A549 (cell line): ENCODE measurements around the gene NUP188.

Experiments used
- HOXA7 ChIP-seq: fragments of 250-450 bp; sonication (Bioruptor Pico); IDR thresholded peaks from 2 replicates; pipeline ENCODE4 v1.5.0; 2020; ENCODE audit warnings: mild to moderate bottlenecking, moderate library complexity
- NR3C1 ChIP-seq: fragments of >200 bp; sonication (Bioruptor Twin); formaldehyde crosslinking; IDR thresholded peaks from 3 replicates; pipeline ENCODE4 v1.6.1; 2017
- PHF8 ChIP-seq: fragments of 200-600 bp; sonication (generic); IDR thresholded peaks from 2 replicates; pipeline ENCODE4 v1.6.1; 2016; ENCODE audit warnings: low read depth, mild to moderate bottlenecking, antibody characterized with exemption, moderate library complexity, borderline replicate concordance
- POLR2A ChIP-seq: IDR thresholded peaks from 2 replicates; pipeline ENCODE4 v1.6.1; 2012; ENCODE audit warnings: mild to moderate bottlenecking, low read length
- RAD21 ChIP-seq, 2 experiments: fragments of >200 bp in 1 of 2; sonication (Bioruptor Twin) in 1 of 2; formaldehyde crosslinking in 1 of 2; IDR thresholded peaks in 1 of 2; conservative IDR thresholded peaks in 1 of 2; 2 replicates in 1 of 2; 3 replicates in 1 of 2; pipeline ENCODE4 v1.6.1; 2012 to 2018; ENCODE audit warnings: inconsistent platforms in 1 of 2
- RARB ChIP-seq: fragments of 250-450 bp; sonication (Bioruptor Pico); IDR thresholded peaks from 2 replicates; pipeline ENCODE4 v1.8.0; 2021; ENCODE audit warnings: mild to moderate bottlenecking, moderate library complexity
- RCOR1 ChIP-seq: fragments of 150-350 bp; IDR thresholded peaks from 2 replicates; pipeline ENCODE4 v1.6.1; 2014; ENCODE audit warnings: antibody characterized with exemption, low read length, low read depth
- RFX5 ChIP-seq: fragments of 450-650 bp; IDR thresholded peaks from 2 replicates; pipeline ENCODE4 v1.7.1; 2014; ENCODE audit warnings: antibody characterized with exemption, mild to moderate bottlenecking, moderate library complexity
- USF2 ChIP-seq: fragments of 450-650 bp; IDR thresholded peaks from 2 replicates; pipeline ENCODE4 v1.6.1; 2014; ENCODE audit warnings: antibody characterized with exemption
- TF ChIP-seq, protein P1 (sequence below): fragments of >200 bp; sonication (Bioruptor Twin); formaldehyde crosslinking; IDR thresholded peaks from 3 replicates; pipeline ENCODE4 v1.5.1; 2016

DNA sequence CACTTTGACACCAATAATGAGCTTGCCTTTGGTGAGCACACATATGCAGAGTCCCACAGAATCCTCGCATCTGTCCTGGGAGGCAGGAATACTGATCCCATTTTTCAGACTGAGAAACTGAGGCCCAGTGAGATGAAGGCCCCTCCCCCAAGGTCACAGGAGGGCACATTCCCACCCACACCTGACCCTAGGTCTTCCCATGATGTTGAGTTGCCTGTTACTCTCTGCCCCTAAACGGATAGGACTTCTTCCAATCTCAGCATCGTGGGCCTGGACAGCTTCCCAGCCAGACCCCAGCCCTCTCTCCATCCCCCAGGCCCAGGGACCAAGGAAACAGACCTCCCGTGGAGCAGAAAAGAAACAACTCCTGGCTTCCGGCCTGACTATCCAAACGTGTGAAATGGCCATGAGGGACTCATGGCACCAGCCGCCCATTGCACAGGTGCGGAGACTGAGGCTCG lies 79.8 kb downstream of the NUP188 start:
- TF ChIP-seq HOXA7 (CRISPR knock-in tag) (no peak), USF2 (no peak), RFX5 (no peak), POLR2A (no peak), RARB (CRISPR knock-in tag) (no peak), NR3C1 (no peak), PHF8 (no peak), RAD21 (conservative IDR thresholded peaks at IDR 0.05 in 1 of 2, IDR thresholded peaks at IDR 0.05 in 1 of 2) (no peak), RCOR1 (no peak)
- TF ChIP-seq, protein P1, sequence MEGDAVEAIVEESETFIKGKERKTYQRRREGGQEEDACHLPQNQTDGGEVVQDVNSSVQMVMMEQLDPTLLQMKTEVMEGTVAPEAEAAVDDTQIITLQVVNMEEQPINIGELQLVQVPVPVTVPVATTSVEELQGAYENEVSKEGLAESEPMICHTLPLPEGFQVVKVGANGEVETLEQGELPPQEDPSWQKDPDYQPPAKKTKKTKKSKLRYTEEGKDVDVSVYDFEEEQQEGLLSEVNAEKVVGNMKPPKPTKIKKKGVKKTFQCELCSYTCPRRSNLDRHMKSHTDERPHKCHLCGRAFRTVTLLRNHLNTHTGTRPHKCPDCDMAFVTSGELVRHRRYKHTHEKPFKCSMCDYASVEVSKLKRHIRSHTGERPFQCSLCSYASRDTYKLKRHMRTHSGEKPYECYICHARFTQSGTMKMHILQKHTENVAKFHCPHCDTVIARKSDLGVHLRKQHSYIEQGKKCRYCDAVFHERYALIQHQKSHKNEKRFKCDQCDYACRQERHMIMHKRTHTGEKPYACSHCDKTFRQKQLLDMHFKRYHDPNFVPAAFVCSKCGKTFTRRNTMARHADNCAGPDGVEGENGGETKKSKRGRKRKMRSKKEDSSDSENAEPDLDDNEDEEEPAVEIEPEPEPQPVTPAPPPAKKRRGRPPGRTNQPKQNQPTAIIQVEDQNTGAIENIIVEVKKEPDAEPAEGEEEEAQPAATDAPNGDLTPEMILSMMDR: no peak
